Fibroblast of pulmonary artery (primary cell): Measurements from ENCODE around the gene ELL.

Experiments used
- DNase-seq: peaks from one replicate; pipeline ENCODE4 v3.0.0-alpha.2; 2010; ENCODE audit warnings: low read depth
- H3K4me3 ChIP-seq: replicated peaks from 2 replicates; pipeline ENCODE4 v1.5.1; 2011; ENCODE audit warnings: low read depth, mild to moderate bottlenecking, control low read depth, low read length, moderate library complexity
- CTCF ChIP-seq: IDR thresholded peaks from 2 replicates; pipeline ENCODE4 v1.5.1; 2011; ENCODE audit warnings: mild to moderate bottlenecking, control low read depth, low read length, inconsistent platforms; ENCODE audit errors: missing control alignments

Gene ELL

GRCh38 chr19:18495204-18495911 lies 26.5 kb downstream of the ELL start:
- TF ChIP-seq CTCF, result peak; percentile 7
- H3K4me3 ChIP-seq, result no peak overlapping the region
- DNase-seq, result no peak

GRCh38 chr19:18494267-18494607 lies 27.6 kb downstream of the ELL start:
- H3K4me3 ChIP-seq, result no peak overlapping the region
- DNase-seq, result no peak
- no peak for TF ChIP-seq CTCF

- no peak for TF ChIP-seq CTCF
- no peak overlapping the region for H3K4me3 ChIP-seq
- DNase-seq, result no peak
These were observed 28.2 kb downstream of the ELL start for GRCh38 chr19:18493440-18494266.

GRCh38 chr19:18491995-18492953 lies 29.6 kb downstream of the ELL start:
- DNase-seq, result no peak
- no peak for TF ChIP-seq CTCF
- H3K4me3 ChIP-seq, result no peak overlapping the region

GRCh38 chr19:18490728-18491127 lies 31.1 kb downstream of the ELL start:
- DNase-seq, result no peak
- no peak overlapping the region for H3K4me3 ChIP-seq
- TF ChIP-seq CTCF, result no peak

GRCh38 chr19:18489627-18490184 lies 32.2 kb downstream of the ELL start:
- TF ChIP-seq CTCF, result no peak
- H3K4me3 ChIP-seq, result no peak overlapping the region
- DNase-seq, result no peak
